ENCODE measurements around the gene RIN1.

Gene RIN1

DNA sequence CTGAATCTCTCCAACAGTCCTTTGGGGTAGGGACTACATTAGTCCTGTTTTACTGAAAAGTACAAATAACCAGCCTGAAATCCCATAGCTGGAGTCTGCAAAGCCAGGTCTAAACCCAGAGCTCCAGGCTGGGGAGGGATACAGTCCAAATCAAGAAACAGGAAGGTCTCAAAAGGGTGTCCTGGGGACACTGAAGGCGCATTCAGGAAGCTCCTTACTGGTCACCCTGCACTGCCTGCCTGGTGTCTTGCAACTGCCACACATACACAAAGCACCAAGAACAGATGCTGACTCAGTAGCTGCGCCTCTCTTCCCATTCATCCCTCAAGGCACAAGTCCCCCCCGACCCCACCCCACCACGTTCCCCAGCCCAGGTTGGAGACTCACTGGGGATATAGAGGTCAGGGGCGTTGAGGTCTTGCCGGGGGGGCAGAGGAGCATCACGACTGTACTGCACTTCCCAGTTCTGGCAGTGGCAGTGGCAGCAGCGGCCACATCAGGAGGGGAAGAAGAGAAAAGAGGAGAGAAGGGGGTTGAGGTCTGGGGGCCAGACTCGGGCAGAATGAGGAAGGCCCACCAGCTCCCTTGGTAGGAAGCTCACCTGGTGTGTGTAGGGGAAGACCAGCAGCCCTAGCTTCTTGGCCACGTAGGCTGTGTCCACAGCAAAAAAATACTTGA is 48.9 kb downstream of the RIN1 start:
- TF ChIP-seq, protein P1, sequence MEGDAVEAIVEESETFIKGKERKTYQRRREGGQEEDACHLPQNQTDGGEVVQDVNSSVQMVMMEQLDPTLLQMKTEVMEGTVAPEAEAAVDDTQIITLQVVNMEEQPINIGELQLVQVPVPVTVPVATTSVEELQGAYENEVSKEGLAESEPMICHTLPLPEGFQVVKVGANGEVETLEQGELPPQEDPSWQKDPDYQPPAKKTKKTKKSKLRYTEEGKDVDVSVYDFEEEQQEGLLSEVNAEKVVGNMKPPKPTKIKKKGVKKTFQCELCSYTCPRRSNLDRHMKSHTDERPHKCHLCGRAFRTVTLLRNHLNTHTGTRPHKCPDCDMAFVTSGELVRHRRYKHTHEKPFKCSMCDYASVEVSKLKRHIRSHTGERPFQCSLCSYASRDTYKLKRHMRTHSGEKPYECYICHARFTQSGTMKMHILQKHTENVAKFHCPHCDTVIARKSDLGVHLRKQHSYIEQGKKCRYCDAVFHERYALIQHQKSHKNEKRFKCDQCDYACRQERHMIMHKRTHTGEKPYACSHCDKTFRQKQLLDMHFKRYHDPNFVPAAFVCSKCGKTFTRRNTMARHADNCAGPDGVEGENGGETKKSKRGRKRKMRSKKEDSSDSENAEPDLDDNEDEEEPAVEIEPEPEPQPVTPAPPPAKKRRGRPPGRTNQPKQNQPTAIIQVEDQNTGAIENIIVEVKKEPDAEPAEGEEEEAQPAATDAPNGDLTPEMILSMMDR (IDR thresholded peaks at IDR 0.05) = no peak

DNA sequence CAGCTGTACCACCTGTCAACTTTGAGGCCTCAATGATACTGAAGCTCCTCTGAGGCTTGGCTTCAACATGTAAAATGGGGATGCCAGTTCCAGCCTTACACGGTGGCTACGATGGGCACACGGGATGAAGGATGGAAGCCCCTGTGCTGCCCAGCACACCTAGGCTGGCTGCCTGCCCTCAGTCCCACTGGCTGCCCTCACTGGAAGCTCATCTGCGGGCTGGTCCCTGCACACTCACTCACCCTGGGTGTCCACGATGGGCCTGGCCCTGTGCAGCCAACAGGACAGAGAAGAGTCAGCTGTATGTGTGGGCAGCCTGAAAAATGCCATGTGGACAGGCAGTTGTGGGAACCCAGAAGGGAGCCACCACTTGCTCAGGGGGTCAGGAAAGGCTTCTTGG is 49.5 kb downstream of the RIN1 start:
- TF ChIP-seq, protein P1 (IDR thresholded peaks at IDR 0.05) = no peak

DNA sequence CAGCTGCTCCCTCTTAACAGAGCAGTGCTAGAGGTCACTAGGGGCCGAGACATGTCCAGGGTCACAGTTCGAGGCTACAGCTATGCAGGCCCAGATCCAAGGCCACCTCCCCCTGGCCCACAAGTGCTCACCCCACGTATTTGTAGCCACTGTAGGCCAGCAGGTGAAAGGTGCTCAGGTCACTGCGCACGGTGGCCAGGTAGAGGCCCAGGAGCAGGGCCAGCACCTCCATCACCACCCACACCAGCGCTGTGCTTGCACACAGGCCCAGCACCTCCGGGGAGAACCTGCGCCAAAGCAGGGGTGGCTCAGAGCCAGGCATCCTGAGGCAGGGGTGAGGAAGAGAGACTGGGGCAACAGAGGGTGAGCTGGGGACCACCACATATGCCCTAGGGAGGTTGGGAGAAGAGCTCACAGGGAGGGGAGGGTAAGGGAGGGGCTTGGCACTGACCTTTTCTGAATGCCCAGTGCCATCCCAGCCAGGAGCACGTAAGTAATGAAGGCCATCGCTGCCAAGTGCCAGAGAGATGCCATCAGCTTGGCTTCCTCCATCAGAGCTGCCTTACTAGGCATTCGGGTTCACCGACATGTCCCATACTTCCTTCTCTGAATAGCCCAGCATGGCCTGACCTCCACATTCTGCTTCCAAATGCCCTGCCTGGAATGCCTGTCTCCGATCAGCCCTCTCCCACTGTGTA is 50.8 kb downstream of the RIN1 start:
- TF ChIP-seq, protein P1 (IDR thresholded peaks at IDR 0.05) = no peak

DNA sequence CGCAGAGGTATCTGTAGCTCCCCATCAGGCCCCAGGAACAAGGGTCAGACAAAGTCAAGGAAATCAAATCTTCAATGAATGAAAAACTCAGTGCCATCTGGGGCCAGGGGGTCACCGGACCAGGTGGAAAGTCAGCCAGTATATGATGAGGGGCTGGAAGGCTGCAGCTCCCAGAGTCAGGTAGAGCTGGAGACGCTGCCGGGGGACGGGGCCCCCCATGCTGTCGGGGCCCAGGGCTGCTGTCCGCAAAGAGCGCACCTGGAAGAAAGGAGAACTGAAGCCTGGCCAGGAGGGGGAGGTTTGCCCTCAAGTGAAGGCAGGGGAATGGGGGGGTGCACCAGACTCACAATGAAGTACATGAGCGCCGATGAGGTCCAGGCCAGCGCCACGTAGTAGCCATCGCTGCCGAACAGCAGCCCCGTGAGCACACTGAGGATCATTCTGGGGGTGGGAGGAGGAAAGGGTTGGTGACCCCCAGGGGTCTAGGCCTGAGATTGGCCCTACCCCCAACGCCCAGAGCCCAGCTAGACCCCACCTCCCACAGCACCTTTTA is 51.6 kb downstream of the RIN1 start:
- TF ChIP-seq, protein P1 (IDR thresholded peaks at IDR 0.05) = no peak

DNA sequence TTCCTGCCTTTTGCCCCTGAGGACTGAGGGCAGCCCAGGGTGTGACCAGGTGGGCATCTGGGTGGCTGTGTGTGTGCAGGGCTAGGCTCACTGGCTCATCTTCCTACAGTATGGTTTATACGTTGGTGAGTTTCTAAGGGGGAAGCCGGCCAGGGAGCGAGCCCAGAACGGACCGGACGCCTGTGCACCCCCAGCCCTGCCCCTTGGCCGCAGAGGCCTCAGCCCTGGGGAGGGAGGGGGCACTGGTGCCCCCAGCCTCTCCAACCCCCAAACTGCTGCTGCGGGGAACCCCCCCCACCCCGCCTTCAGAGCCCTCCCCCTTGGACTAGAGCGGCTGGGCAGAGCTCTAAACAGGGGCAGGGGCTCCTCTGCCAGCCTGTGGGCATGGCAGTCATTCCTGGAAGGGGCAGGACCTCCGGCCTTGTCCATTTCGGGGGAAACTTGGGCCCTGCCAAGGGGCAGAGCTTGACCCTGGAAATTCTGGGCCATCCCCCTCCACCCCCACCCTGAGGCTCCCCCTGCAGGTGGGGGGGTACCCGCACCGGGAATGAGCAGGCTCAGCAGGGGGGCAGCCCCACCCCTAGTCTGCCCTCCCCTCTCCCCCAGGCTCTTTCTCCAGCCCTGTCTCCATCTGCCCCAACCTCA is 52.7 kb downstream of the RIN1 start:
- TF ChIP-seq, protein P1 (IDR thresholded peaks at IDR 0.05) = no peak

DNA sequence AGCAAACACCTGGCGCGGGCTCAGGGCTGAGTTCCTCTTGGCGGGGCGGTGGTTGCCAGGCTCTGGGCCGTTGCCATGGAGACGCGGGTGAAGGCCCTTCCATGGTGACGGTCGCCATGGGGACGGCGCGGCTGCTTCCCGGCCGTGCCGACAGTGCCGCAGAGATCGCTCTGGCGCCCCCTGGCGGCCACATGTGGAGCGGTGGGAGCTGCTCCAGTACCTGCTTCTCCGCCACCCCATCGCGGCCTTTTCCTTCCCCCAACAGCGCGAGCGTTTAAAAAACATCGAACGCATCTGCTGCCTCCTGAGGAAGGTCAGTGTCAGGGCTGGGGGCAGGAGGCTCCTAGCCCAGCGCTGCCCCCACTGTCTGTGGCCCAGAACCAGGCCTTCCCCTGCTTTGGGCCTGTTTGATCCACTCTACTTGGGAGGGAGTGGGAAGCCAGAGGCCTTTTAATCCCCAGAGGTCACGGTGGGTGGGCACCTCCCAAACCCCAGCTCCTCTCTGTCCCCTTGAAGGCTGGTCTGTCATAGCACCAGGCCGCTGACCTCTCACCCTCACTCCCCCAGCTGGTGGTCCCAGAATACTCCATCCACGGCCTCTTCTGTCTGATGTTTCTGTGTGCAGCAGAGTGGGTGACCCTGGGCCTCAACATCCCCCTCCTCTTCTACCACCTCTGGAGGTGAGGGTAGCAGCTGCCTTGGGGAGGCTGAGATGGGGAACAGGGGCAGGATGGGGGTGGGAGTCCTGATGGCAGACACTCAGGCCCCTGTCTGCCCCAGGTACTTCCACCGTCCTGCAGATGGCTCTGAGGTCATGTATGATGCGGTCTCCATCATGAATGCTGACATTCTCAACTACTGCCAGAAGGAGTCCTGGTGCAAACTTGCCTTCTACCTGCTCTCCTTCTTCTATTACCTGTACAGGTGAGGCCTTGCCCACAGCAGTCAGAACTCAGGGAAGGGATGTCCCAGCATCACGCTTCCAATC is 53.5 kb downstream of the RIN1 start:
- TF ChIP-seq, protein P1 (IDR thresholded peaks at IDR 0.05) = peak; percentile 97
